K562 (cell line): ENCODE measurements around the gene ZBTB46. TPM values are rescaled to one million over a fixed set of nuclear protein-coding genes. Genes with fewer than 3 reads are reported as not detected.

Source experiments
- COPS2 ChIP-seq: fragments of 450-650 bp; conservative IDR thresholded peaks from 2 replicates; pipeline ENCODE4 v1.6.1; 2016; ENCODE audit warnings: mild to moderate bottlenecking, moderate library complexity
- E2F3 ChIP-seq: fragments of 250-450 bp; sonication (Bioruptor Pico); IDR thresholded peaks from 2 replicates; pipeline ENCODE4 v1.4.0; 2020; ENCODE audit warnings: mild to moderate bottlenecking
- NONO ChIP-seq, 2 experiments: fragments of 200-400 bp in 1 of 2; fragments of 450-650 bp in 1 of 2; formaldehyde crosslinking in 1 of 2; IDR thresholded peaks; 2 replicates each; pipeline ENCODE4 v1.6.1; 2017; ENCODE audit warnings: low read depth in 2 of 2, mild to moderate bottlenecking in 2 of 2, moderate library complexity in 2 of 2, low read length in 1 of 2
- PHF8 ChIP-seq: fragments of 200-600 bp; sonication (generic); IDR thresholded peaks from 2 replicates; pipeline ENCODE4 v1.6.1; 2012; ENCODE audit warnings: mixed run types, mild to moderate bottlenecking, inconsistent platforms, low read length, moderate library complexity, borderline replicate concordance
- POLR2A ChIP-seq: fragments of 450-650 bp; conservative IDR thresholded peaks from 2 replicates; pipeline ENCODE4 v1.6.1; 2016
- PTBP1 ChIP-seq: fragments of 200-400 bp; formaldehyde crosslinking; IDR thresholded peaks from 2 replicates; pipeline ENCODE4 v1.6.1; 2017; ENCODE audit warnings: low read depth, low read length
- RBFOX2 ChIP-seq: fragments of 200-400 bp; formaldehyde crosslinking; IDR thresholded peaks from 2 replicates; pipeline ENCODE4 v1.6.1; 2017; ENCODE audit warnings: low read depth, mild to moderate bottlenecking, low read length, moderate library complexity
- RBM17 ChIP-seq: fragments of 200-400 bp; formaldehyde crosslinking; IDR thresholded peaks from 2 replicates; pipeline ENCODE4 v1.6.1; 2017; ENCODE audit warnings: low read depth, mild to moderate bottlenecking, low read length, borderline replicate concordance
- ZBTB17 ChIP-seq: fragments of 450-650 bp; formaldehyde crosslinking; IDR thresholded peaks from 2 replicates; pipeline ENCODE4 v1.4.0; 2020; ENCODE audit warnings: mild to moderate bottlenecking
- polyA plus RNA-seq, 8 experiments: library from polyadenylated mRNA; depleted of rRNA in 4 of 8; stranded (reverse) in 5 of 8; unstranded in 3 of 8; fragments of >200 nt; fragmentation: Nextera tagmentation in 2 of 8; fragmentation: Illumina TruSeq in 1 of 8; extraction: Ambion mirVana in 2 of 8; extraction: Trizol in 1 of 8; gene quantifications; 2 replicates each; pipeline versions ENCODE4 v1.2.1 to v1.2.3, GENCODE V29; 2011 to 2014; ENCODE audit warnings: inconsistent platforms in 1 of 8, missing spikeins in 1 of 8
- total RNA-seq, 7 experiments: library from RNA; depleted of rRNA in 6 of 7; stranded (reverse); fragments of >200 nt in 6 of 7; fragmentation: Illumina TruSeq in 2 of 7; extraction: Trizol in 2 of 7; gene quantifications; 2 replicates each; pipeline versions ENCODE4 v1.2.1 to v1.2.3, GENCODE V29; 2011 to 2021; ENCODE audit warnings: low replicate concordance in 1 of 7
- TF ChIP-seq, protein P1 (sequence below), 2 experiments: IDR thresholded peaks in 1 of 2; conservative IDR thresholded peaks in 1 of 2; 2 replicates each; pipeline ENCODE4 v1.6.1; 2016; ENCODE audit warnings: low read depth in 2 of 2, mild to moderate bottlenecking in 1 of 2, missing compliant biosample characterization in 1 of 2, missing genetic modification characterization in 1 of 2, moderate library complexity in 1 of 2
- TF ChIP-seq, protein P2 (sequence below): fragments of 250-450 bp; sonication (Bioruptor Pico); IDR thresholded peaks from 2 replicates; pipeline ENCODE4 v1.5.1; 2021; ENCODE audit warnings: mild to moderate bottlenecking
- TF ChIP-seq, protein P3 (sequence below): fragments of 250-450 bp; sonication (Bioruptor Pico); IDR thresholded peaks from 2 replicates; pipeline ENCODE4 v1.4.0; 2020; ENCODE audit warnings: mild to moderate bottlenecking, moderate library complexity, borderline replicate concordance
- TF ChIP-seq, protein P4 (sequence below): fragments of 250-450 bp; sonication (Bioruptor Pico); IDR thresholded peaks from 2 replicates; pipeline ENCODE4 v1.8.0; 2021; ENCODE audit warnings: moderate library complexity, mild to moderate bottlenecking, inconsistent platforms
- TF ChIP-seq, protein P5 (sequence below): fragments of 200-800 bp; sonication (Bioruptor generic); IDR thresholded peaks from 2 replicates; pipeline ENCODE4 v1.6.1; 2017; ENCODE audit warnings: missing genetic modification characterization, missing compliant biosample characterization
- TF ChIP-seq, protein P6 (sequence below): IDR thresholded peaks from 3 replicates; pipeline ENCODE4 v1.6.1; 2011; ENCODE audit warnings: borderline replicate concordance, mild to moderate bottlenecking; ENCODE audit not compliant: insufficient read length, insufficient read depth

ZBTB46 gene
- total and polyA plus RNA-seq, 9 of the 15 experiments (the other 6 are each of a cell fraction or from before 2014, with no cell fraction given), result 0.29 to 4.1 (median 1.1) TPM

DNA sequence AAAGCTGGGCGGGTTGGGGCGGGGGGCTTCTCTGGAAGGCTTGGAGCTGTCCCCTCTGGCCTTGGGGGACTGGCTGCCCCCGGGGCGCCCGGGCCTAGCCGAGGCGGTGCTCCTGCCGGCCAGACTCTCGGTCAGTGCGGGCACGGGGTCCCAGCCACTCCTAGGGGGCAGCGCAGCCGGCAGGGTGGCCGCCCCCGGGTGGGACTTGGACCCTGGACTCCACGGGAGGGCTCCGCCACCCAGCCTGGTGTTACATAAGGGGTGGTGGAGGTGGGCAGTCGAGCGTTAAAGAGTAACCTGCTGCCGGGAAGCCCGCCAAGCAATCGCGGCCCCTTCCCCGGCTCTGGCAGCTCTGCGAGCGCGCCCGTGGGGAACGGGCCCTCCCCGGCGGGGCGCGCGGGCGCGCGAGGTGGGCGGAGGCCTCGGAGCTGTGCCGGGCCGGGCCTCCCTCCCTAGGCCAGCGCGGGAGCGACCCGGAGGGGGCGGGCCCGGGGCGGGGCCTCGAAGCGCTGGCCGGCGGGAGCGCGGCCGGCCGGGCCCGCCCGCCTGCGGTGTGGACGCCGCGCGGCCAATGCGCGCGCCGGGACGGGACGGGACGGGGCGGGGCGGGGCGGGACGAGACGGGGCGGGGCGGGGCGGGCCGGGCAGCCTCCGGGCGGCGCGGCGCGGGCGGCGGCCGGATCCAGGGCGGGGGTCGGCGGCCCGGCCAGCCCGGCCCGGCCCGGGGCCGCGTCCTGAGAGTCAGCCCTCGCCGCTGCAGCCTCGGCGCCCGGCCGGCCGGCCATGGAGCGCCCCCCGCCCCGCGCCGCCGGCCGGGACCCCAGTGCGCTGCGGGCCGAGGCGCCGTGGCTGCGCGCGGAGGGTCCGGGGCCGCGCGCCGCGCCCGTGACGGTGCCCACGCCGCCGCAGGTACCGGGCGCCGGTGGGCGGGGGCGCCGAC is 91.7 kb downstream of the ZBTB46 start, which contains the start of gene SLC2A4RG (continued):
- TF ChIP-seq, protein P1, sequence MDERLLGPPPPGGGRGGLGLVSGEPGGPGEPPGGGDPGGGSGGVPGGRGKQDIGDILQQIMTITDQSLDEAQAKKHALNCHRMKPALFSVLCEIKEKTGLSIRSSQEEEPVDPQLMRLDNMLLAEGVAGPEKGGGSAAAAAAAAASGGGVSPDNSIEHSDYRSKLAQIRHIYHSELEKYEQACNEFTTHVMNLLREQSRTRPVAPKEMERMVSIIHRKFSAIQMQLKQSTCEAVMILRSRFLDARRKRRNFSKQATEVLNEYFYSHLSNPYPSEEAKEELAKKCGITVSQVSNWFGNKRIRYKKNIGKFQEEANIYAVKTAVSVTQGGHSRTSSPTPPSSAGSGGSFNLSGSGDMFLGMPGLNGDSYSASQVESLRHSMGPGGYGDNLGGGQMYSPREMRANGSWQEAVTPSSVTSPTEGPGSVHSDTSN (CRISPR knock-in tag; IDR thresholded peaks at IDR 0.05; ENCODE audit: low read depth), result no peak
- TF ChIP-seq, protein P1 (tag; conservative IDR thresholded peaks at IDR 0.05; ENCODE audit: low read depth), result no peak
- TF ChIP-seq, protein P2, sequence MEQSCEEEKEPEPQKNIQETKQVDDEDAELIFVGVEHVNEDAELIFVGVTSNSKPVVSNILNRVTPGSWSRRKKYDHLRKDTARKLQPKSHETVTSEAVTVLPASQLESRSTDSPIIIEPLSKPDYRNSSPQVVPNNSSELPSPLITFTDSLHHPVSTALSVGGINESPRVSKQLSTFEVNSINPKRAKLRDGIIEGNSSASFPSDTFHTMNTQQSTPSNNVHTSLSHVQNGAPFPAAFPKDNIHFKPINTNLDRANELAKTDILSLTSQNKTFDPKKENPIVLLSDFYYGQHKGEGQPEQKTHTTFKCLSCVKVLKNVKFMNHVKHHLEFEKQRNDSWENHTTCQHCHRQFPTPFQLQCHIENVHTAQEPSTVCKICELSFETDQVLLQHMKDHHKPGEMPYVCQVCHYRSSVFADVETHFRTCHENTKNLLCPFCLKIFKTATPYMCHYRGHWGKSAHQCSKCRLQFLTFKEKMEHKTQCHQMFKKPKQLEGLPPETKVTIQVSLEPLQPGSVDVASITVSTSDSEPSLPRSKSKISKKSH (CRISPR knock-in tag), result no peak
- TF ChIP-seq, protein P3, sequence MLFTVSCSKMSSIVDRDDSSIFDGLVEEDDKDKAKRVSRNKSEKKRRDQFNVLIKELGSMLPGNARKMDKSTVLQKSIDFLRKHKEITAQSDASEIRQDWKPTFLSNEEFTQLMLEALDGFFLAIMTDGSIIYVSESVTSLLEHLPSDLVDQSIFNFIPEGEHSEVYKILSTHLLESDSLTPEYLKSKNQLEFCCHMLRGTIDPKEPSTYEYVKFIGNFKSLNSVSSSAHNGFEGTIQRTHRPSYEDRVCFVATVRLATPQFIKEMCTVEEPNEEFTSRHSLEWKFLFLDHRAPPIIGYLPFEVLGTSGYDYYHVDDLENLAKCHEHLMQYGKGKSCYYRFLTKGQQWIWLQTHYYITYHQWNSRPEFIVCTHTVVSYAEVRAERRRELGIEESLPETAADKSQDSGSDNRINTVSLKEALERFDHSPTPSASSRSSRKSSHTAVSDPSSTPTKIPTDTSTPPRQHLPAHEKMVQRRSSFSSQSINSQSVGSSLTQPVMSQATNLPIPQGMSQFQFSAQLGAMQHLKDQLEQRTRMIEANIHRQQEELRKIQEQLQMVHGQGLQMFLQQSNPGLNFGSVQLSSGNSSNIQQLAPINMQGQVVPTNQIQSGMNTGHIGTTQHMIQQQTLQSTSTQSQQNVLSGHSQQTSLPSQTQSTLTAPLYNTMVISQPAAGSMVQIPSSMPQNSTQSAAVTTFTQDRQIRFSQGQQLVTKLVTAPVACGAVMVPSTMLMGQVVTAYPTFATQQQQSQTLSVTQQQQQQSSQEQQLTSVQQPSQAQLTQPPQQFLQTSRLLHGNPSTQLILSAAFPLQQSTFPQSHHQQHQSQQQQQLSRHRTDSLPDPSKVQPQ, result no peak
- TF ChIP-seq NONO (IDR thresholded peaks at IDR 0.05; ENCODE audit: low read depth in 2 of 2, low read length in 1 of 2), result no peak; a peak in 1 of 4 replicates
- TF ChIP-seq, protein P4, sequence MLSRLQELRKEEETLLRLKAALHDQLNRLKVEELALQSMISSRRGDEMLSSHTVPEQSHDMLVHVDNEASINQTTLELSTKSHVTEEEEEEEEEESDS (CRISPR knock-in tag), result no peak
- TF ChIP-seq PHF8, result peak; percentile 22; the same call in 1 of the 2 replicates
- no peak for TF ChIP-seq PTBP1
- TF ChIP-seq, protein P5, sequence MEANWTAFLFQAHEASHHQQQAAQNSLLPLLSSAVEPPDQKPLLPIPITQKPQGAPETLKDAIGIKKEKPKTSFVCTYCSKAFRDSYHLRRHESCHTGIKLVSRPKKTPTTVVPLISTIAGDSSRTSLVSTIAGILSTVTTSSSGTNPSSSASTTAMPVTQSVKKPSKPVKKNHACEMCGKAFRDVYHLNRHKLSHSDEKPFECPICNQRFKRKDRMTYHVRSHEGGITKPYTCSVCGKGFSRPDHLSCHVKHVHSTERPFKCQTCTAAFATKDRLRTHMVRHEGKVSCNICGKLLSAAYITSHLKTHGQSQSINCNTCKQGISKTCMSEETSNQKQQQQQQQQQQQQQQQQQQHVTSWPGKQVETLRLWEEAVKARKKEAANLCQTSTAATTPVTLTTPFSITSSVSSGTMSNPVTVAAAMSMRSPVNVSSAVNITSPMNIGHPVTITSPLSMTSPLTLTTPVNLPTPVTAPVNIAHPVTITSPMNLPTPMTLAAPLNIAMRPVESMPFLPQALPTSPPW (CRISPR knock-in tag), result peak; percentile 45; the same call in 1 of the 2 replicates
- TF ChIP-seq RBM17, result no peak
- no peak for TF ChIP-seq COPS2
- TF ChIP-seq POLR2A, result 0 out of 2 replicates have a peak, but pooled peaks have one; percentile 40
- TF ChIP-seq ZBTB17 (CRISPR knock-in tag), result 0 out of 2 replicates have a peak, but pooled peaks have one; percentile 18
- peak; percentile 45; the same call in 1 of the 2 replicates for TF ChIP-seq RBFOX2
- TF ChIP-seq, protein P6, sequence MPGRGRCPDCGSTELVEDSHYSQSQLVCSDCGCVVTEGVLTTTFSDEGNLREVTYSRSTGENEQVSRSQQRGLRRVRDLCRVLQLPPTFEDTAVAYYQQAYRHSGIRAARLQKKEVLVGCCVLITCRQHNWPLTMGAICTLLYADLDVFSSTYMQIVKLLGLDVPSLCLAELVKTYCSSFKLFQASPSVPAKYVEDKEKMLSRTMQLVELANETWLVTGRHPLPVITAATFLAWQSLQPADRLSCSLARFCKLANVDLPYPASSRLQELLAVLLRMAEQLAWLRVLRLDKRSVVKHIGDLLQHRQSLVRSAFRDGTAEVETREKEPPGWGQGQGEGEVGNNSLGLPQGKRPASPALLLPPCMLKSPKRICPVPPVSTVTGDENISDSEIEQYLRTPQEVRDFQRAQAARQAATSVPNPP, result no peak
- 0 out of 2 replicates have a peak, but pooled peaks have one; percentile 47 for TF ChIP-seq E2F3
